ENCODE results near the gene ETHE1. TPM values are rescaled to one million over a fixed set of nuclear protein-coding genes. Genes with fewer than 3 reads are reported as not detected.
A peak's percentile ranks its signal among the peaks of the same experiment; 100 is the strongest.

Gene ETHE1
- total RNA-seq, 1 experiment from 2014 or later = 8.8 TPM

GRCh38 chr19:43554317-43554895 lies 27.4 kb upstream of the ETHE1 start:
- peaks cover 26% of the 10 kb centered on the region for H3K4me1 ChIP-seq (ENCODE audit: insufficient read depth, low read length, poor library complexity, severe bottlenecking)
- H3K4me3 ChIP-seq (ENCODE audit: low read depth, low read length, poor library complexity, severe bottlenecking) = no peak overlapping the region
- peak overlapping the region; percentile 70 for H3K27ac ChIP-seq (ENCODE audit: low read depth, low read length, poor library complexity, severe bottlenecking)
- no peak for DNase-seq (ENCODE audit: low spot score)
- intact Hi-C loops (cut with micrococcal nuclease; ENCODE audit: unreplicated experiment) = no loop called here
- TF ChIP-seq EZH2 (IDR thresholded peaks at IDR 0.05; ENCODE audit: borderline replicate concordance, low read depth, low read length, poor library complexity, severe bottlenecking) (no peak), CTCF (conservative IDR thresholded peaks at IDR 0.05; ENCODE audit: low read depth, low read length) (no peak)
- peaks cover 41% of the 10 kb centered on the region for H3K36me3 ChIP-seq (ENCODE audit: insufficient read depth, low read length, poor library complexity, severe bottlenecking)
- POLR2A ChIA-PET (ENCODE audit: low non-redundant PET) = no interaction called here
- CTCF ChIA-PET = interaction anchor here (0.6 to 2.1 kb wide), 9 partner anchors 9 to 1135 kb away, joined by 3 to 25 read pairs (median 4); no protein-coding TSS in a partner anchor
- no peaks in the 10 kb centered on the region for H3K27me3 ChIP-seq (replicated peaks; ENCODE audit: insufficient read depth, low read depth, low read length, poor library complexity)
- BruUV-seq (replicated peaks) = no TSS peak
- no peaks in the 10 kb centered on the region for H3K9me3 ChIP-seq (ENCODE audit: low read depth, low read length, poor library complexity, severe bottlenecking)

- Histone ChIP-seq H3K36me3 (ENCODE audit: insufficient read depth, low read length, poor library complexity, severe bottlenecking) (peaks cover 41% of the 10 kb centered on the region), H3K4me3 (ENCODE audit: low read depth, low read length, poor library complexity, severe bottlenecking) (no peak overlapping the region), H3K27me3 (replicated peaks; ENCODE audit: insufficient read depth, low read depth, low read length, poor library complexity) (no peaks in the 10 kb centered on the region), H3K27ac (ENCODE audit: low read depth, low read length, poor library complexity, severe bottlenecking) (peak overlapping the region; percentile 70), H3K4me1 (ENCODE audit: insufficient read depth, low read length, poor library complexity, severe bottlenecking) (peaks cover 26% of the 10 kb centered on the region), H3K9me3 (ENCODE audit: low read depth, low read length, poor library complexity, severe bottlenecking) (no peaks in the 10 kb centered on the region)
- intact Hi-C loops (cut with micrococcal nuclease; ENCODE audit: unreplicated experiment) = no loop called here
- TF ChIP-seq EZH2 (IDR thresholded peaks at IDR 0.05; ENCODE audit: borderline replicate concordance, low read depth, low read length, poor library complexity, severe bottlenecking) (no peak), CTCF (conservative IDR thresholded peaks at IDR 0.05; ENCODE audit: low read depth, low read length) (no peak)
- POLR2A ChIA-PET (ENCODE audit: low non-redundant PET) = no interaction called here
- BruUV-seq (replicated peaks) = no TSS peak
- peak; percentile 82 for DNase-seq (ENCODE audit: low spot score)
- CTCF ChIA-PET = interaction anchor here (0.6 to 1.0 kb wide), 4 partner anchors 17 to 1135 kb away, joined by 3 to 6 read pairs (median 4); no protein-coding TSS in a partner anchor
Measured at GRCh38 chr19:43553656-43554055, 26.7 kb upstream of the ETHE1 start.

- no peaks in the 10 kb centered on the region for H3K9me3 ChIP-seq (ENCODE audit: low read depth, low read length, poor library complexity, severe bottlenecking)
- no TSS peak for BruUV-seq (replicated peaks)
- intact Hi-C loops (cut with micrococcal nuclease; ENCODE audit: unreplicated experiment) = no loop called here
- no peak for DNase-seq (ENCODE audit: low spot score)
- TF ChIP-seq CTCF (conservative IDR thresholded peaks at IDR 0.05; ENCODE audit: low read depth, low read length) (no peak), EZH2 (IDR thresholded peaks at IDR 0.05; ENCODE audit: borderline replicate concordance, low read depth, low read length, poor library complexity, severe bottlenecking) (no peak)
- ChIA-PET POLR2A (ENCODE audit: low non-redundant PET) (no interaction called here), CTCF (no interaction called here)
- peaks cover 26% of the 10 kb centered on the region for H3K4me1 ChIP-seq (ENCODE audit: insufficient read depth, low read length, poor library complexity, severe bottlenecking)
- peak overlapping the region; percentile 70 for H3K27ac ChIP-seq (ENCODE audit: low read depth, low read length, poor library complexity, severe bottlenecking)
- no peak overlapping the region for H3K4me3 ChIP-seq (ENCODE audit: low read depth, low read length, poor library complexity, severe bottlenecking)
- peaks cover 35% of the 10 kb centered on the region for H3K36me3 ChIP-seq (ENCODE audit: insufficient read depth, low read length, poor library complexity, severe bottlenecking)
- H3K27me3 ChIP-seq (replicated peaks; ENCODE audit: insufficient read depth, low read depth, low read length, poor library complexity) = no peaks in the 10 kb centered on the region
Measured at GRCh38 chr19:43552616-43553015, 25.6 kb upstream of the ETHE1 start.
